Neural crest cell (in vitro differentiated cells): ENCODE data around the gene SMOC1. TPM values are rescaled to one million over a fixed set of nuclear protein-coding genes. Genes with fewer than 3 reads are reported as not detected.

Experiments used
- DNase-seq: peaks from one replicate; pipeline ENCODE4 v3.0.0; 2021; ENCODE audit warnings: low read depth, mixed read lengths, low spot score
- H3K27ac Mint-ChIP-seq: one replicate; pipeline ENCODE4 v1.8.0; 2021; ENCODE audit warnings: mild to moderate bottlenecking, mixed read lengths; ENCODE audit not compliant: unreplicated experiment
- H3K27me3 Mint-ChIP-seq: 2 replicates; pipeline ENCODE4 v1.8.0; 2021; ENCODE audit warnings: low read depth, mild to moderate bottlenecking, mixed read lengths
- H3K36me3 Mint-ChIP-seq: 2 replicates; pipeline ENCODE4 v1.8.0; 2021; ENCODE audit warnings: low read depth, mild to moderate bottlenecking, mixed read lengths
- H3K4me1 Mint-ChIP-seq: 2 replicates; pipeline ENCODE4 v1.8.0; 2021; ENCODE audit warnings: mixed read lengths
- H3K4me3 Mint-ChIP-seq: one replicate; pipeline ENCODE4 v1.8.0; 2021; ENCODE audit warnings: mild to moderate bottlenecking, mixed read lengths
- H3K9me3 Mint-ChIP-seq: 2 replicates; pipeline ENCODE4 v1.8.0; 2021; ENCODE audit warnings: mixed read lengths
- total RNA-seq: library from RNA; stranded (reverse); gene quantifications from 2 replicates; pipeline ENCODE4 v1.2.1, GENCODE V29; 2021
- TF ChIP-seq, protein P1 (sequence below): fragments of 200-600 bp; sonication (generic); conservative IDR thresholded peaks from 2 replicates; pipeline ENCODE4 v1.5.0; 2021; ENCODE audit warnings: antibody characterized with exemption, mild to moderate bottlenecking

SMOC1 gene
- total RNA-seq, 1 donor from 2014 or later = 203 TPM

DNA sequence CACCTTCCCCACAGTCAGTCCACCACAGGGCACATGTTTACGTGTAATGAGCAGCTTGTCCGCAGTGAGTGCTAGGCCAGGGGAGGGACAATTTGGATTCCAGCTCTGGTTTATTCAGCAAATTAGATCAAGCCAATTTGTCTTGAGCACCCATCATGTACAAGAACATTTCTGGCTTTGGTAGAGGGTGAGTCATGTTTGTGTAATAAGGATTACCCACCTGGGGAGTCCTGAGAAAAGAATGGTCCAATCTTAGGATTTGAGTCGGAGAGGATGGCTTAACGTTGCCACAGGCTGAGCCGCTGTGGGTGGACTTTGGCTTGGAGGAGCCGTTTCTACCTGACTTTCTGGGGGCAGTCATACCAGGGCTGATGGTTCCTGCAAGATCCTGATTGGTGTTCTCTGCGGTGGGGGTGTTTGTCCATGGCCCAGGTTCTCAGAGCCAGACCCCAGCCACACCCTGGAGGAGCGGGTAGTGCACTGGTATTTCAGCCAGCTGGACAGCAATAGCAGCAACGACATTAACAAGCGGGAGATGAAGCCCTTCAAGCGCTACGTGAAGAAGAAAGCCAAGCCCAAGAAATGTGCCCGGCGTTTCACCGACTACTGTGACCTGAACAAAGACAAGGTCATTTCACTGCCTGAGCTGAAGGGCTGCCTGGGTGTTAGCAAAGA, 143.7 kb downstream of the SMOC1 start:
- peaks cover 46% of the 10 kb centered on the region for H3K4me1 Mint-ChIP-seq
- DNase-seq = no peak
- H3K27ac Mint-ChIP-seq = no peak overlapping the region
- H3K36me3 Mint-ChIP-seq = peaks cover 41% of the 10 kb centered on the region
- TF ChIP-seq, protein P1, sequence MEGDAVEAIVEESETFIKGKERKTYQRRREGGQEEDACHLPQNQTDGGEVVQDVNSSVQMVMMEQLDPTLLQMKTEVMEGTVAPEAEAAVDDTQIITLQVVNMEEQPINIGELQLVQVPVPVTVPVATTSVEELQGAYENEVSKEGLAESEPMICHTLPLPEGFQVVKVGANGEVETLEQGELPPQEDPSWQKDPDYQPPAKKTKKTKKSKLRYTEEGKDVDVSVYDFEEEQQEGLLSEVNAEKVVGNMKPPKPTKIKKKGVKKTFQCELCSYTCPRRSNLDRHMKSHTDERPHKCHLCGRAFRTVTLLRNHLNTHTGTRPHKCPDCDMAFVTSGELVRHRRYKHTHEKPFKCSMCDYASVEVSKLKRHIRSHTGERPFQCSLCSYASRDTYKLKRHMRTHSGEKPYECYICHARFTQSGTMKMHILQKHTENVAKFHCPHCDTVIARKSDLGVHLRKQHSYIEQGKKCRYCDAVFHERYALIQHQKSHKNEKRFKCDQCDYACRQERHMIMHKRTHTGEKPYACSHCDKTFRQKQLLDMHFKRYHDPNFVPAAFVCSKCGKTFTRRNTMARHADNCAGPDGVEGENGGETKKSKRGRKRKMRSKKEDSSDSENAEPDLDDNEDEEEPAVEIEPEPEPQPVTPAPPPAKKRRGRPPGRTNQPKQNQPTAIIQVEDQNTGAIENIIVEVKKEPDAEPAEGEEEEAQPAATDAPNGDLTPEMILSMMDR = no peak
- no peak overlapping the region for H3K4me3 Mint-ChIP-seq
- no peaks in the 10 kb centered on the region for H3K9me3 Mint-ChIP-seq
- H3K27me3 Mint-ChIP-seq = no peaks in the 10 kb centered on the region

DNA sequence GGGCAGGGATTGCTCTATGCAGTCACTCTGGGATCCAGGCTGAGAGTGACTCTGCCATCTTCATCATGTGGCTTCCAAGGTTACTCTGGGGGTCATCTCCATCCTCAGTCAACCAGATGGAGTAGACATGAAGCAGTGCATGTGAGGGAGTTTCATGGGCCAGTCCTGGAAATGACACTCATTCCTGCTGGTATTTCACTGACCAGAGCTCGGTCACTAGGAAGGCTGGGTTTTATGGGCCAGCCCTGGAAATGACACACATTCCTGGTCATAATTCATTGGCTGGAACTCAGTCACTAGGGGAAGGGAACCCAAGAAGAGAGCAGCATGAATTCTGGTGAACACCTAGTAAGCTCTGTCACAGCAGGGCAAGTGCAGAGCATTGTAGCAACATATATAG, 144.7 kb downstream of the SMOC1 start:
- DNase-seq = no peak
- H3K4me3 Mint-ChIP-seq = no peak overlapping the region
- H3K27ac Mint-ChIP-seq = no peak overlapping the region
- TF ChIP-seq, protein P1 = no peak
- no peaks in the 10 kb centered on the region for H3K27me3 Mint-ChIP-seq
- H3K9me3 Mint-ChIP-seq = no peaks in the 10 kb centered on the region
- peaks cover 36% of the 10 kb centered on the region for H3K36me3 Mint-ChIP-seq
- H3K4me1 Mint-ChIP-seq = peaks cover 43% of the 10 kb centered on the region

DNA sequence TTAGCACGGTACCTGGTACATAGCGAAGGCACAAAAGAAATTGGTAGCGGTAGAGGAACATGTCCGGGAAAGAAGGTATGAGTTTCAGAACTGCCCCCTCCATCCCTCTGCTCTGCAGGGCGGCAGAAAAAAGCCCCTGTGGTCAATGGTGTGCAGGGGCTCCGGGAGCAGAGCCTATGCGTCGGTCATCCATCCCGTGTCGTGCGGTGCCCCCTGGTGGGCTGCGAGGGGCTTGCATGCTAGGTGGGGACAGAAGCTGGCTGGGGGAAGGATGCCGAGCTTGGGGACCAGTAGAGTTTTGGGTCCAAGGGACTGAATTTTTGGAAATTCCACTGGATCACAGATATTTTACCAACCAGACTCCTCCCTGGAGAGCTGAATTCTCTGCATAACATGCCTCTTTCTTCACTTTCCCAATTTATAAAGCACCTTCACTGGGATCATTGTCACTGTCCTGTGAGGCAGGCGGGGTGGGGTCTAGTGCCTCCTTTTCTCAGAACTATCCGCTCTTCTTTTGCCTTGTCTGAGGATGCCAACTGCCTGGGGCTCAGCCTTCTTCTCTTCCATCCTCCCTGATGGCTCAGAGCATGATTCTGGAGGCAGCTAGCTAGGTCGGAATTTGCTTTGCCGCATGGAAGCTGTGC, 148.7 kb downstream of the SMOC1 start:
- Mint-ChIP-seq H3K36me3 (peaks cover 28% of the 10 kb centered on the region), H3K27me3 (no peaks in the 10 kb centered on the region), H3K9me3 (no peaks in the 10 kb centered on the region), H3K27ac (no peak overlapping the region), H3K4me1 (peaks cover 31% of the 10 kb centered on the region), H3K4me3 (peak overlapping the region; percentile 47)
- TF ChIP-seq, protein P1 = peak; percentile 94
- peak; percentile 95 for DNase-seq

DNA sequence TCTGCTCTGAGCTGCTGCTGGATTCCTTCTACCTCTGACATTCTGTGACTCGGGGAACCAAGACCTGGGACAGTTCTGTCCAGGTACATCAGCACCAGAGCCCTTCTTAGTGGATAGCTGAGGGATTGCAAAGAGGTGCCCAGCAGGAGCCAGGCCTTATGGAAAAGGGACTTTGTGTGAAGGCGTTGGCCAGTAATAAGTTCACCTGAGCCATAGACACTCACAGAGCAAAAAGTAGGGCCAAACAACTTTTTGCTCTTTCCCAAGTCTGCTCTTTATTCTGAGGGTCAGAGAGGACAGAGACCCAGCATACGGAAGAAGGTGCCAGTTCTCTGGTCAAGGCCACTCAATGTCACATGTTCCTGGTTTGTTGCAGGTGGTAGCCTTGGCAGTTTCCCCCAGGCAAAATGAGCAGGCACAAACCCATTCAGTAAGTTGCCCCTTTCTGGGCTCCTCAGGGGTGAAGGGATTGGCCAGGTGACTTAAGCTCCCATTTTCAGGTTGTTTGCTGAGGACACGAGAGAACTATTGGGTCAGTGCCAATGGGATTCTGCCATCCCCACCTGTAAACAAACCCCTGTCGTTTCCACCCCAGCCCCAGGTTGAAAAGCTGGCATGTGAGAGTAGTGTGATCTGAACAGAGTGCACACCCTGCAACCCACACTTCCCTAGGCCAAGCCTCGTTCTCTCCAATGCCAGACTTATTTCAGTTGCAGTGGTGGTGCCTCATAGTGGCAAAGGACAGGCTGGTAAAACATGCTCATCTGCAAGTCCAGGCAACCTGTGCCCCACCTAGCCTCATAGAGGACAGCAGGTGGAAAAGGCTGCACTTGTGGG, 150.3 kb downstream of the SMOC1 start:
- peaks cover 36% of the 10 kb centered on the region for H3K4me1 Mint-ChIP-seq
- peaks cover 20% of the 10 kb centered on the region for H3K36me3 Mint-ChIP-seq
- TF ChIP-seq, protein P1 = no peak
- no peak overlapping the region for H3K27ac Mint-ChIP-seq
- H3K9me3 Mint-ChIP-seq = no peaks in the 10 kb centered on the region
- no peak for DNase-seq
- no peaks in the 10 kb centered on the region for H3K27me3 Mint-ChIP-seq
- no peak overlapping the region for H3K4me3 Mint-ChIP-seq

DNA sequence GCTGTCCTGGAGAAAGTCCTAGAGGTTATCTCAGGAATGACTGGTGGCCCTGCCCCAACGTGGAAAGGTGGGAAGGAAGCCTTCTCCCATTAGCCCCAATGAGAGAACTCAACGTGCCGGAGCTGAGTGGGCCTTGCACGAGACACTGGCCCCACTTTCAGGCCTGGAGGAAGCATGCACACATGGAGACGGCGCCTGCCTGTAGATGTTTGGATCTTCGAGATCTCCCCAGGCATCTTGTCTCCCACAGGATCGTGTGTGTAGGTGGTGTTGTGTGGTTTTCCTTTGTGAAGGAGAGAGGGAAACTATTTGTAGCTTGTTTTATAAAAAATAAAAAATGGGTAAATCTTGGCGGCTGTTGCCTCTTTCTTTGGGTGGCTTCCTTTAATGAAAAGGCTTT, 152.8 kb downstream of the SMOC1 start:
- H3K9me3 Mint-ChIP-seq = no peaks in the 10 kb centered on the region
- no peak overlapping the region for H3K27ac Mint-ChIP-seq
- H3K4me1 Mint-ChIP-seq = peaks cover 27% of the 10 kb centered on the region
- TF ChIP-seq, protein P1 = no peak
- H3K4me3 Mint-ChIP-seq = no peak overlapping the region
- peaks cover 14% of the 10 kb centered on the region for H3K36me3 Mint-ChIP-seq
- DNase-seq = no peak
- H3K27me3 Mint-ChIP-seq = no peaks in the 10 kb centered on the region
